ENCODE measurements around the gene CELA2A. TPM values are rescaled to one million over a fixed set of nuclear protein-coding genes. Genes with fewer than 3 reads are reported as not detected.
"Not testable (repeated sequence)": the region's sequence is repeated elsewhere in the genome, so short reads cannot be mapped to it uniquely, and the experiment has no call there.

Gene CELA2A
- total RNA-seq, 1 donor from 2014 or later, result not detected

DNA sequence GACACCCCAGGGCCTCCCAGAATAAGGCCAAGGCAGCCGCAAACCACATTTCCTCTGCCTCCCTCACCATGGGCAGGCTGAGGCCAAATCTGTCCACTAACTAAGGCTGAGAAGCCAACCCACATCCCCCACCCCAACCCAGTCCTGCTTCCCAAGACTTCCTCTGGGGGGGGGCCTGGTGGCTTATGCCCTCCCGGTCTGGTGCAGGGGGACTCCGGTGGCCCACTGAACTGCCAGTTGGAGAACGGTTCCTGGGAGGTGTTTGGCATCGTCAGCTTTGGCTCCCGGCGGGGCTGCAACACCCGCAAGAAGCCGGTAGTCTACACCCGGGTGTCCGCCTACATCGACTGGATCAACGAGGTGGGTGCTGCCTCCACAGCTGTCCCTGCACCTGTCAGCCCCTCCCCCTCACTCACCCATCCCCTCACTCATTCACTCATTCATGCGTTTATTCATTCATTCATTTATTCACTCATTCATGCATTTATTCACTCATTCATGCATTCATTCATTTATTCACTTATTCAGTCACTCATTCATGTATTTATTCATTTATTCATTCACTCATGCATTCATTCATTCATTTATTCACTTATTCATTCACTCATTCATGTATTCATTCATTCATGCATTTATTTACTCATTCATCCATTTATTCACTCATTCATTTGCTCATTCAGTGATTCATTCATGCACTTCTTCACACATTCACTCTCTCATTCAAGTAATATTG, 11.0 kb upstream of the CELA2A start:
- DNase-seq, result no peak

DNA sequence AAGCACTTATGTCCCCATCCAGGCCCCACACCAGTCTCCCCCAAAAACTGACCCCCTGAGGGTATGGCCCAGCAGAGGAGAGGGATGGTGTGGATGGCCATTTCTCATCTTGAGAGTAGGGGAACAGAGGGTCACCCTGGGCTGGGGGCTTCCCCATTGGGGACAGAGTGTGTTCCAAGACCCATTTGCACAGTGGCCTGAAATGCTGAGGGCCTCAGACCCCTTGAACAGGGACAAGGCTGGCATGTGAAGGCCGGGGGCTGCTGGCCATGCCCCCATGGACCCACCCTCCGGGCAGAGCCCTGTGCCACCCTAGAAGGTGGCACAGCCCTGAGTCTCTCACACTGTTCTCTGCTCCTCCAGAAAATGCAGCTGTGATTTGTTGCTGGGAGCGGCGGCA, 10.3 kb upstream of the CELA2A start:
- DNase-seq, result no peak

DNA sequence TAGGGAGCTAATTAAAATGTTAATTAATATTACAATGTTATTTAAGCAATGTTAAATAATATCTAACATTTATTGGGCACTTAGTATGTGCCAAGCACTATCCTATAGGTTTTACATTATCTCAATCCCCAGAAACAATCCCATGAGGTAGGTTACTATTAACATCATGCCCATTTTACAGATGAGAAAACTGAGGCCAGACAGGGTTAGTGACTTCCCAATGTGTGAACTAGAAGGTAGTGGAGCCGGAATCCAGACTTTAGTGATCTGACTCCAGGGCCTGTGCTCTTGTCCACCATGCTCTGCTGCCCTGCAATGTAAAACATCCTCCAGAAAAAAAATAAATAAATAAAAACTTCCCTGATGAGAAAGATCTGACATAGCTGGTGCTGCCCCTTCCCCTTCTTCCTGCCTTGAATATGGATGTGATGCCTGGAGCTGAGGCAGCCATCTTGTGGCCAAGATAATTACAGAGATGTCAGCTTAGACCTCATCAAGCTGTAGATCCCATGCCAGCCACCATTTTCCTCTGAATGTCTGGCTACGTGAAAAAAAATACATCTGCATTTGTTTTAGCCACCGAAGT, 7.6 kb upstream of the CELA2A start:
- DNase-seq, result no peak

DNA sequence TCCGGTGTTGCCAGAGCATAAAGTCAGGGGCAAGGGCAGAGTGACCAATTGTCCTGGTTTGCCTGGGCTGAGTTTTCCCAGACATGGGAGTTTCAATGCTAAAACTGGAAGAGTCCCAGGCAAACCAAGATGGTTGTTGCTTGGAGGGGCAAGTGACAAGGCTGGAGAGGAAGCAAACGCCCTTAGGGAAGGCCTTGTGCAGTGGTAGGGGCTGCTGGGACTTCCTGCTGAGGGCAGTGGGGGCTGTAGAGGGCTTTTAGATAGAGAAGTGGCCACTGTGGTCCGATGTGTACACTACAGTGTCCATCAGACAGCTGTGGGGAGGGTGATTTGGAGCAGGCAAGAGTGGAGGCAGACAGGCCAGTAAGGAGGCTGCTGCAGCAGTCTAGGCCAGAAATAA, 7.0 kb upstream of the CELA2A start:
- no peak for DNase-seq

DNA sequence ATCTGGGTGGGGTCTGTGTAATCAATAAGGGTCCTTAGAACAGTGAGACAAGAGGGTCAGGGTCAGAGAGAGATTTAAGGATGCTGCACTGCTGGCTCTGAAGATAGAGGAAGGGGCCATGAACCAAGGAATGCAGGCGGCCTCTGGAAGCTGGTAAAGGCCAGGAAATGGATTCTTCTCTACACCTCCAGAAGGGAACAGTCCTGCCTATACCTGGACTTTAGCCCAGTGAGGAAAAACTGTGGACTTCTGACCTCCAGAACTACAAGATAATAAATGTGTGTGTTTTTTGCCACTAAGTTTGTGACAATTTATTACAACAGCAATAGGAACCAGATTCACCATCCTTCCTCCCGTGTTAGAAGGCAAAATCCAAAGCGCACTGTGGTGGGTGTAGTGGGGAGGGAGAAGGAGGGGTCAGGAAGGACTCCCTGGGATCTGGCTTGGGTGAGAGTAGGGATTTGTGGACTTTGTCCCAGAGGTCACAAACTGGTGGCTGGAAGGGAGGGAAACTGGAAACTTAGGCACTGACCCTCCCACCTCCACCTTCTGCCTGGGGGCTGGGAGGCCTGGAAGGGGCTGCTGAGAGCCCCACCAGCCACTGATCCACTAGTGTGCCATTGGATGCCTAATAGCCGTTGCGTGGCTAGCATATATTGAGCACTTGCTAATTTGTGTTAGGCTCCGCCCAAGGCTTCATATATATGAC, 5.4 kb upstream of the CELA2A start:
- no peak for DNase-seq

DNA sequence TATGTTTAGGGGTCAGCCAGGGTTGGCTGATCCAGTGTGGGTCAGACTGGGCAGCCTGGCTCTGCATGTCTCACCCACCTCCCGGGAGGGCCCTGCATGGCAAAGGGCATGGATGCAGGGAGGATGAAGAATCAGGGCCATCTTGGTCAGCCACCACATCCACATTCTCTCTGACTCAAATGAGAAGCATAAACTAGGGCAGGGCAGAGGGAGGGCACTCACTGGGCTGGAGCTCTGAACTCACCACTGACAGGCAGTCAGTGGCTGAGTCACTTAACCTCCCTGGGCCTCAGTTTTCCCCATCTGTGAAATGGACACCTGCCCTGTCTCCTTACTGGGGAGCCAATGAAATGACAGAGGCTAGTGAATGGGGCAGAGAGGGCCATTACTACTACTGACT, 4.3 kb upstream of the CELA2A start:
- DNase-seq, result no peak

DNA sequence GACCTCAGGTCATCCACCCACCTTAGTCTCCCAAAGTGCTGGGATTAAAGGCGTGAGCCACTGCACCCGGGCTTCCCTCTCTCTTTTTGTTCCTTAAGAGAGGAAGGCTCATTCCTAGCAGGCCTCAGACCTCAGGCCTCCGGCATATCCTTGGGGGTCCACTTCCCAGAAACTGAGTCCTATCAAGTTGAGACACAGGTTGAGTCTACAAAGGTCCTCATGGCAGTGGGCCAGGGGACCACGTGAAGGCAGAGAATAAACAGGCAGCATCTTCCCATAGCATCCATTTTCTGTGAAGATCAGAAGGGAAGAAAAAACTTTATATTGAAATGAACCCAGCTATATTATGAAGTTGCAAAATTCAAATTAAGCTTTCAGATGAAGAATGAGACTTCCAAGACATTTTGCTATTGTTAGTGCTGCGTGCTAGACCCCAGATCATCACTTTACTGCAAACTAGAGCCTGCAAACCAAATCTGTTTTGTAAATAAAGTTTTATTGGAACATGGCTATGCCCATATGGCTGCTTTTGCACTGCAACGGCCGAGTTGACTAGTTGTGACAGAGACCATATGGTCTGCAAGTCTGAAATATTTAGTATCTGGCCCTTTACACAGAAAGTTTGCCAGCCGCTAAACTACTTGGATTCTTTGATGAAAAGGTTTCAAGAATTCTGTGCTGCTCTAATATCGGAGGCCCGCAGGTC, 3.5 kb upstream of the CELA2A start:
- no peak for DNase-seq

DNA sequence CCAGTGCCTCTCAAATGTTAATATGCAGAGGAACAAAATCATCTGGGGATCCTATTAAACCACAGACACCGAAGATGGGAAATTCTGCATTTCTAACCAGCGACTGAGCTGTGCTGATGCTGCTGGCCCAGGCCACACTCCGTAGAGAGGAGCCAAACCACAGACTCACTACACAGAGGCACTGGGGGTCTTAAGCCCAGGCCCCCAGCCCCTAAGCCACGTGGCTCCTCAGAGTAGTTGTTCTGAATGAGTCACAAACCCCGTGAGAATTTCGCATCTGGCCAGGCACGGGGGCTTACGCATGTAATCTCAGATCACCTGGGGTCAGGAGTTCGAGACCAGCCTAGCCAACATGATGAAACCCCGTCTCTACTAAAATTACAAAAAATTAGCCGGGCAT, 2.8 kb upstream of the CELA2A start:
- no peak for DNase-seq

DNA sequence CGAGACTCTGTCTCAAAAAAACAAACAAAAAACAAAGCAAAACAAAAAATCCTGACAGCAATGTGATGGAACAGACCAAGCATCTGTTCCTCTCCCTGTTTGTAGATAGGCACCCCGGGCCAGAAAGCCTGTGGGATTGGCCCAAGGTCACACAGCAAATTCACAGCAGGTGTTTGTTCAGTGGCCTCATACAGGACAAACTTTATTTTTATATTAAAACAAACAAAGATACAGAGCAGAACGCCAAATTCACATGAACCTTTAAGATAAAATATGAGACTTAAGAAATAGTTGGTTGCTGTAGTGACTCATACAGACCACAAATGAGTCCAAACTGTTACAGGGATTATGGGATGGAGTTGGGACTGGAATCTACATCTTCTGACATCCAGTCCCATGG, 2.3 kb upstream of the CELA2A start:
- DNase-seq, result no peak

DNA sequence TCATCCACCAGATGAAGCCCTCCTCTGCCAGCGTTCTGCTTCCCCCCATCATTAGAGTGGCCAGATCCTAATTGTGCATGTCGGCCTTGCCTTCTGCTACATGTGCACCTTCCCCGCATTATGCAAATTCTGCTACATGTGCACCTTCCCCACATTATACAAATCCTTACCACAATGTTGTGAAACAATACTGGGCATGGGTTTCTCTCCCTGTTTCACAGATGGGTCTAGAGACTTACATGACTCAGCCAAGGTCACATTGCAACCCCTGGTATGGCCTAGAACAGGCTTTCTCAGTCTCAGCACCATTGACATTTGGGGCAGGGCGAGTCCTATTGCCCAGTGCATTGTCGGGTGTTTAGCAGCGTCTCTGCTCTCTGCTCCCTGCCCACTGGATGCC, 1.0 kb upstream of the CELA2A start:
- DNase-seq, result no peak

DNA sequence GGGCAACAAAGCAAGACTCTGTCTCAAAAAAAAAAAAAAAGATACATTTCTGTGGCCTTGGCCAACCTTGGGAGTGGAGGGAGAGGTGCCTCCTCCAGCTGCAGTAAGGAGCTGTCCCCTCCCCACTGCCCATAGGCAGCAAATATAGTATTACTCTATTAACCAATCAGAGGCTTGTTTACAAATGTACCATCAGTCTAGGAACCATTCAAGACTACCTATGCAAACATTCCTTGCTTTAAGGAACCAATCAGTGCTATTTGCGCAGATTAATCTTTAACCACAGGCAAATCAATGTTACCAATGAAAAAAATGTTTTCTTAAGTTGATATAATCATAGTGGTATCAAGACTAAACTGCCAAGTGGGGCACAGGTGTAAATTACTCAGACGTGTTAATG, 1.1 kb downstream of the CELA2A start:
- DNase-seq, result no peak

DNA sequence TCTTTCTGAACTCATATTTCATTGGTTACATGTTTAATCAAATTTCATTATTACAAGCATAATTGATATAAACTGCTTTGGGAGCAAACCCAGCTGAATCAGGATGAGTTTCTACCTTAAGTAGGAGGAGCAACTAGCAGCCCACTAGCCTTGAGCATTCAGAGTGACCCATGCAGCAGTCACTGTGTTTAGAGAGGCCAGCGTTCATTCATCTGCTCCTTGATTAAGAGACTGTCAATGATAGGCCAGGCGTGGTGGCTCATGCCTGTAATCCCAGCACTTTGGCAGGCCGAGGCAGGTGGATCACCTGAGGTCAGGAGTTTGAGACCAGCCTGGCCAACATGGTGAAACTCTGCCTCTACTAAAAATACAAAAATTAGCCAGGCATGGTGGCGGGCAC, 1.9 kb downstream of the CELA2A start:
- DNase-seq, result not testable (repeated sequence)

DNA sequence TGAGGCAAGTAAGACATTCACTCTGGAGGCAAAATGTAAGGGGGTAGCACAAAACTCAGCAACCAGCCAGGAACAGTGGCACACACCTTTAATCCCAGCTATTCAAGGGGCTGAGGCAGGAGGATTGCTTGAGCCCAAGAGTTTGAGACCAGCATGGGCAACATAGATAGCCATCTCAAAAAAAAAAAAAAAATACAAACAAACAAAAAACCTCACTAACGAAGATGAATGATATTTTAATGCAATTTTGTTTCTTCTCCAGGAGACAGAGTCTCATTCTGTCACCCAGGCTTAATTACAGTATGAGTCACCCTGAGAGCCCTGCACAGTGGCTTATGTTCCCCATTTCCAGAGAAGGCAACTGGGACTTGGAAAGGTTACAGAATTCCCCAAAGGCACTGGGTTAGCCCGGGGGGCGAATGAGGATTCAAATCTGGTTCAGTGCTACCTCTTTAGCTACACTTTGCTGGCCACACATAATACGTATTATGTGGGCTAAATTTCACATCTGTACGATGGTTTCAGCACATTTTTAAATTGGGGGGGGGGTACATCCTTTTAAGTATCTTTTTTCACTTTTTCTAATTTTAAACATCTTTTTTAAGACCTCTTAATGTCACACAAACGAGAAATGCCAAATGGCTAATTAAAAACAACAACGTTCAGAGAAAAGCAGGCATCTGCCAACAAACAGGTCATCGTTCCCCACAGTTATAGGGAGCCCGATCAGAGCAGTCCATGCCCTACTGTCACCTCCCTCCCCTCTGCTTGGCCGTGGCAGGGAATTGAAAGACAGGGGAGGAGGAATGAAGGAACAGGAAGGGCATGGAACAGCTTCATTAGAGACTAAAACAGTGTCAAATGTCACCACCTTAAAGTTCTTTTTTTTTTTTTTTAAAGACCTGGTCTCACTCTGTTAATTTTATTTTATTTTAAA, 3.5 kb downstream of the CELA2A start:
- DNase-seq, result no peak

DNA sequence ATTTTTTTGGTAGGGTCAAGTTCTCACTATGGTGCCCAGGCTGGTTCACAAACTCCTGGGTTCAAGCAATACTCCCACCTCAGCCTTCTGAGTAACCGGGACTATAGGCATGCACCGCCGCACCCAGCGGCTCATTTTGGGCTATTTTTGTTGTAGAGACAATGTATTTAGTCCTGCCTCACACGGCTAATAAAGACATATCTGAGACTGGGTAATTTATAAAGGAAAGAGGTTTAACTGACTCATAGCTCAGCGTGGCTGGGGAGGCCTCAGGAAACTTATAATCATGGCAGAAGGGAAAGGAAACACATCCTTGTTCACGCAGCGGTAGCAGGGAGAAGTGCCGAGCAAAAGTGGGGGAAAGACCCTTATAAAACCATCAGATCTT, 4.2 kb downstream of the CELA2A start:
- peak; percentile 34 for DNase-seq

DNA sequence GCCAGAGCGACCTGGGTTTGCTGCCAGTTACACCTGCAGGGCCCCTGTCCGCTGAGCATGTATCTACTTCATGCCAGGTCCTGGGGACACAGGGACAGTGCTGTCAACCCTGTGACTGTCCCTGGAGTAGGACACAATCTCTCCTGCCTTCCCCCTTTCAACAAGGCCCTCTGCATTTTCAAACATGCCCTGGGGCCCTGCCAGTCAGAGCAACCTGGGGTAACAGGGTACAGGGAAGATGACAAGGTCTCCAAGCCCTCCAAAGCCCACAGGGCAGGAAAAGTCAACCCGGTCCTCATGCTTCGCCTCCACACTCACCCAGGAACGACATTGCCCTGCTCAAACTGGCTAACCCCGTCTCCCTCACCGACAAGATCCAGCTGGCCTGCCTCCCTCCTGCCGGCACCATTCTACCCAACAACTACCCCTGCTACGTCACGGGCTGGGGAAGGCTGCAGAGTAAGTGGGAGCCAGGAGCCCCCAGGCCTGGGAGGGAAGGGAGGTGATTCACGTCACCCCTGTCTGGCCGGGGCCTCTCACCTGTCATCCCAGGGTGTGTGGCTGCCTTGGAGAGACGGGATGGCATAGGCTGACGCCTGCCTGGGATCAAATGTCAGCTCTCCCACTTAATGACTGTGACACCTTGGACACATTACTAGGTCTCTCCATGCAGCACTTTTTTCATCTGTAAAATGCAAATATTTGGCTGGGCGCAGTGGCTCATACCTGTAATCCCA, 6.7 kb downstream of the CELA2A start:
- DNase-seq, result not testable (repeated sequence)

DNA sequence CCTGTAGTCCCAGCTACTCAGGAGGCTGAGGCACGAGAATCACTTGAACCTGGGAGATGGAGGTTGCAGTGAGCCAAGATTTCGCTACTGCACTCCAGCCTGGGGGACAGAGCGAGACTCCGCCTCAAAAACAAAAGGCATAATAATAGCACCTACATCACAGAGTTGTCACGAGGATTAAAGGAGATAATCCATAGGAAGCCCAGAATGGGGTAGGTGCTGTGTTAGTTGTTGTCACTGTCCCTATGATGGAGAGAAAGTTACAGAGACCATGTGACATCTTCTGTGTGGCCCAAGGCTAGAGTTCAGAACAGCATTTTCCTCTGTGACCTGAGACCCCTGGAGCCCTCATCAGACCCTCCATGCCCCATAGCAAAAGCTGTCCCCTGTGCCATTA, 7.4 kb downstream of the CELA2A start:
- DNase-seq, result not testable (repeated sequence)

DNA sequence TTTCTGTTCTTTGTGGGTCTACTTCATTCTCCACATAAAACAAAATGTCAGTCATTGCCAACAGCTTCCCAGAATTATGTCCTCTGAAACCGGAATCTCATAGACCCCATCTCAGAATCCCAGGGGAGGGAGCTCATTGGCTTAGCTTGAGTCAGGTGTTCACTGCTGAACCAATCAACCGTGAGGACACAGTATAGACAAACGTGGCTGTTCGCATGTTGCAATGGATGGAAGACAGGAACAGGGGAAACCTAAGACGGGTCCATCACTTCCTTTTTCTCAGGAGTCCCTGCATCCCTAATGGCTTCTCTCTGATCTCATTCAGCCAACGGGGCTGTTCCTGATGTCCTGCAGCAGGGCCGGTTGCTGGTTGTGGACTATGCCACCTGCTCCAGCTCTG, 9.1 kb downstream of the CELA2A start:
- DNase-seq, result no peak

DNA sequence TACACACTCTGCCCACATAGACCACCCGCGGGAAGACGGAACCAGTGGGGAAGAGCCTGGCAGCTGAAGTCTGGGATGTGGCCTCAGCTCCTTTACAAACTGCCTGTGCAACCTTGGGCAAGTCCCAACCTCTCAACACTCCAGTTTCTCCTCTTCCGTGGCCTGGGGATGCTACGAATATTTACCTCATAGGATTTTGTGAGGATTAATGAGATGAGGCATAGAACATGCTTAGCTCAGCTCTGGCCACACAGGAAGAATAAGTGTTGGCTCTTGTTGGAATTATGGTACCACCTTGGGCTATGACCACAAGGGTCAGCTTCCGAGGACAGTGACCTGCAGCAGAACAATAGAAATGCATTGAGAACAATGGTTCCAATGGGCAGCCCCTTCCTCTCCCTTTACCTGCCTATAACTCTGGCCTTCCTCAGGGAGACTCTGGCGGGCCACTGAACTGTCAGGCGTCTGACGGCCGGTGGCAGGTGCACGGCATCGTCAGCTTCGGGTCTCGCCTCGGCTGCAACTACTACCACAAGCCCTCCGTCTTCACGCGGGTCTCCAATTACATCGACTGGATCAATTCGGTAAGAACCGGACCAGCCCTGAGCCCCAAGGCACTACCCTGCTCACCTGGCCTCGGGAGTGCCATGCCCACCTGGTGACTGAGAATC, 10.6 kb downstream of the CELA2A start:
- DNase-seq, result not testable (repeated sequence)

DNA sequence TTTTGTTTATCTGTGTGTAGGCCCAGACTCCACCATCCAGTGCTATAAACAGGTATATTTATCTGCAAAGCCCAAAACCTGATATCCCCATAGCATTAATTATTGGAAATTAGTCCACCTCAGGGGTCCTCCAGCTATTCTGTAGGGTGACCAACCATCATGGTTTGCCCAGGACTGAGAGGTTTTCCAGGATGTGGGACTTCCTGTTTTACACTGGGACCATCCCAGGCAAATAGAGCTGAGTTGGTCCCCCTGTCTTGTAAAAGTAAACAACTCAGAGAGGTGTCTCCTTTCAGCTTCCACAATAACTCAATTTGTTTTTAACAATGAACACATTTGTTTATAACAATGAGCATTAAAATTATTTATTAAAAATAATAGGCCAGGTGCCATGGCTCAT, 11.6 kb downstream of the CELA2A start:
- no peak for DNase-seq

DNA sequence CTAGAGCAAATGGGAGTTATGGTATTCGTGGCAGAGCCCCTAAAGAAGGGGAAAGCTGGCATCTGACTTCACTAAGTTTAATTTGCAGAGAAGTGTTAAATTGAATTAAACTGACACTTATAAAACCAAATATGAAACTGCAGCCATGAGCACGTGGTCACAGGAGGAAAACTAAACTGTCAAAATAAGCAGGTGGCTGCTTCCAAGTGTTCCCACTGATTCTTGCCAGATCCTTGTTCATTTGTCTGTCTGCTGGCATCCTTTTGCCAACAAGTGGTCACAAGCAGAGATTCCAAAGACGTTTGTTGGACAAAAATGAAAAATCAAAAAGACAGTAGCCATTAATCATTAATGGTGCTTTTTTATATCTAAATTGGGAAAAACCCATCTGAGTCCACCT, 12.8 kb downstream of the CELA2A start:
- no peak for DNase-seq

DNA sequence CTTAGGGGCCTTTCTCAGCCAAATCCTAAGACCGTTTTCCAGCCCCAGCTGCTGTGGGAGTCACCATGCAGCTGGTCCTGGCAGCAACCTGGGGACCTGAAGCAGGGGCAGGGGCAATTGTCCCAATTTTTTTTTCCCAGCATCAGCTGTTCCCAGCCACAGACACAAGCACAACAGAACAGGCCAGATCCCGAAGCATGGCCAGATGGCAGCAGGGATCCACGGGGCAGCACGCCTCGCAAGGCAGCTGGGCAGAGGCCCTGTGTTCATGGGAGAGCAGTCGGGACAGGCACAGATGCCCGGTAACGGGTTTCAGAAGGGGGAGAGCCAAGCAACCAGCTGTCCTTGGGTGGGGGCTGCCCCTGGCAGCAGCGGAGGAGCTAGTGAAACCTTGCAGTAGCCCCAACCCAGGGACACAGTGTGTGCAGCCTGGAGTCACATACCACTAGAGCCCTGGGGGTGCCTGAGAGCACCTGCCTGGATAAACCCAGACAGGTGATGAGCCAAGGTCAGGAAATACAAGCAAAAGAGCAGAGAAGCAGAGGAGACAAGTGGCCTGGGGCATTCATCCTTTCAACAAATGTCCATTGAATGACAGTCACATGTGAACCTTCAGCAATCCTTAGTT, 13.4 kb downstream of the CELA2A start:
- DNase-seq, result not testable (repeated sequence)
